ENCODE data around the gene SMARCAL1. TPM values are rescaled to one million over a fixed set of nuclear protein-coding genes. Genes with fewer than 3 reads are reported as not detected.
A peak's percentile ranks its signal among the peaks of the same experiment; 100 is the strongest.

Gene SMARCAL1
- total RNA-seq, 1 donor from 2014 or later: 9.8 TPM

DNA sequence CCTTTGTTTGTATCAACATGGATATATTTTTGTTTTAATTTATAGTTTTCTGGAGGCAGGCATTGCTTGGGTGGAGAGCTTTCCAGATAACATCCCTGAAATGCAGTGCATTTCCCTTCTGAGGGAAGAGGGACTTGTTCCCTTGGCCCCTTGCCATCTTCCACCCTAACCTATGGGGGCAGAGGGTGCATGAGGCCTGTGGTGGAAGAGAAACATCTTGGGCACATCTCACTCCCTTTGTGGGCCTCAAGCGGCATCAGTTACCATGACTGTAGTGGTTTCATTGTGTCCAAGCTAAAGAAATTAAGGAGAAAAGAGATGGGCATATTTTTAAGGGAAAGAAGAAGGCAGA, 81.0 kb downstream of the SMARCAL1 start:
- ATAC-seq (no peak), DNase-seq (no peak)
- intact Hi-C loops (cut with micrococcal nuclease): no loop called here

DNA sequence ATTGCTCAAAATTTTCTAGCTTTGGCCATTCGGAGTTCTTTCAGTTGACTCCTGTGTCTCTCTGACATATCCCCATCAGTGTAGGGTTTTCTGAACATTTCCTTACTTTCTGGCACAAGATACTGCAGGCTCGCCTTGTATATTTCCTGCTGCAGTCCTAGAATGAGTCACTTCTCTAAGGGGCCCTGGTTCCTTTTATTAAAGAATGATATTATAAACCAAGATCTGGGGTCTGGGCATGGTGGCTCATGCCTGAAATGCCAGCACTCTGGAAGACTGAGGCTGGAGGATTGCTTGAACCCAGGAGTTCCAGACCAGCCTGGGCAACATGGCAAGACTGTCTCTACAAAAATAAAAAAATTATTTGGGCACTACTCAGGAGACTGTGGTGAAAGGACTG, 83.4 kb downstream of the SMARCAL1 start:
- DNase-seq (no peak), ATAC-seq (no peak)
- intact Hi-C loops (cut with micrococcal nuclease): no loop called here

DNA sequence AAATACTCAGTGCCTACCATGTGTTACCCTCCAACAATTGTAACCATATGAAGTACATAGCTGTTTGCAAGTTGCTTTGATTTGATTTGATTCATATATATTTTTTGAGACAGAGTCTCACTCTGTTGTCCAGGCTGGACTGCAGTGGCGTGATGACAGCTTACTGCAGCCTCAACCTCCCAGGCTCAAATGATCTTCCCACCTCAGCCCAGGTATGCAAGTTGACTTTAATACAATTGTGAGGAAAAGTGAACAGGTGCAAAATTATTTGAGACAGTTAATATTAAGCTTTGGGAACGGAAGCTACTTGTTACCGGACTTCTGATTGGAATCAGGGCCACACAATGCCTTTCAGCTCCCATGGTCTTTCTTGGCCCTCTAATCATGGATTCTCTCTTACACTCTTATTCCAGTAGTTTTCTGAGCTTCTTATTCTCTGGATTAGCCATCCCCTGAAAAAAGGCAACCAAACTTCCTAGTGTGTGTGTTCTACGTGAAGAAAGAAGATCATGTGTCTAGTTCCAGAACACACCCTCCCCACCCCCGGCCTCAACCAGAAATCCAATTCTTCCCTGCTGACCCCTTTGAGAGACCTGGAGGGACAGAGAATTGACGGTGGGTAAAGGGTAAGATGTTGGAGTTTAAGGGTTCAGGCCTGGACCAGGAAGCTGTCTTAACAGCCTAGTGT, 85.2 kb downstream of the SMARCAL1 start:
- intact Hi-C loops (cut with micrococcal nuclease): no loop called here
- ATAC-seq (peak; percentile 4), DNase-seq (no peak)

DNA sequence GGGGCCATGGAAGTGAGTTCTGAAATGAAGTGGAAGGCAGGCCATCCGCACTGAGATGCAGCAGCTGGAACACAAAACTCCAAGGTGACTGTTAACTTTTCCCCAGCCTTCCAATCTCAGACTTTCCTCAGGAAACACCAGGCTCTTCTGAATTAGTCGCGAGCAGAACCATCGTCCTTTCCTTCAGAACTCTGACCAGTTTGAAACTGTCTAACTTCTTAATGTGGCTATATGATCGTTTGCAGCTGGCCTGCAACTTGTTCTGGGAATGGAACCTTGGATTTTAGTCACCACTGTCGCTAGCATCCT, 85.7 kb downstream of the SMARCAL1 start:
- ATAC-seq: no peak
- intact Hi-C loops (cut with micrococcal nuclease): no loop called here

DNA sequence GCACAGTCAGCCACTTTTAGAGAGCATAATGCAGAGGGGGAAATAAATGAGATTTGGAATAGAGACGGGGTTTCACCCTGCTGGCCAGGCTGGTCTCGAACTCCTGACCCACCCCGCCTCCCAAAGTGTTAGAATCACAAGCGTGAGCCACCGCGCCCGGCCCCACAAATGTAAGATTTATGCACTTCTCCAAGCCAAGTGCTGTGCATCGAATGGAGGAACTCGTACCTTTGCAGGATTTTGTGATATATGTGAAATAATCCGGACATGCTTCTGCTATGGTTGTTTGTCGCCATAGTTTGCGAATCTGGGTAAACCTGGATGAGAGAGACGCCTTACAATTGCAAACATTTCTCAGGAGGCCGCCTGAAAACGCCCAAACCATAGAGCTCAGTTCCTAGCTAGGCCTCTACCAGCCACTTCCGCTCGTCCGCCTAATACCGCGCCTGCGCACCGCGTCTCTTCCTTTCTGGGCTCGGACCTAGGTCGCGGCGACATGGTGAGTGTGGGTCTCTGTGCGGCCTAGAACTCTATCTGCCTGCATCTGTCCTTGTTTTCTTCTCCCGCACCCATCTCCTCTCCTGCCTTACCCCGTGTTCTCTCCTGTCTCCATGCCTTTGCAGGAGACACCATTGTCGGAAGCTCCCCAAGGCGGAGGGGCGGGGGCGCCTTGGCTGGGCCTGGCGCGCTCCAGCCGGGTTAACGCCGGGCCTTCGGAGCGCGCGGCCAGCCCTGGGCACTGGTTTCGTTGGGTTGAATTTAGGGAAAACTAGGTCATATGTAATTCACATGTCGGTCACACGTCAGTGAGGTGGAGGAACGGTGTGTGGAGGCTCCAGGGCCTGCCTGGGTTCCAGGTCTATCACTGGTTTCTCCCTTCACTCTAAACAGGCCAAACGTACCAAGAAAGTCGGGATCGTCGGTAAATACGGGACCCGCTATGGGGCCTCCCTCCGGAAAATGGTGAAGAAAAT, 86.4 kb downstream of the SMARCAL1 start, which contains the start of gene RPL37A:
Gene RPL37A (plus strand): TSS at position 466 of the 974 bp plus-strand sequence. CDS start 31 bp downstream, at position 497.
- DNase-seq (peak; percentile 96), ATAC-seq (peak; percentile 97)
- intact Hi-C loops (cut with micrococcal nuclease): no loop called here

More for the DNA sequence above, 85.7 kb downstream of the SMARCAL1 start:
- no peak for DNase-seq

DNA sequence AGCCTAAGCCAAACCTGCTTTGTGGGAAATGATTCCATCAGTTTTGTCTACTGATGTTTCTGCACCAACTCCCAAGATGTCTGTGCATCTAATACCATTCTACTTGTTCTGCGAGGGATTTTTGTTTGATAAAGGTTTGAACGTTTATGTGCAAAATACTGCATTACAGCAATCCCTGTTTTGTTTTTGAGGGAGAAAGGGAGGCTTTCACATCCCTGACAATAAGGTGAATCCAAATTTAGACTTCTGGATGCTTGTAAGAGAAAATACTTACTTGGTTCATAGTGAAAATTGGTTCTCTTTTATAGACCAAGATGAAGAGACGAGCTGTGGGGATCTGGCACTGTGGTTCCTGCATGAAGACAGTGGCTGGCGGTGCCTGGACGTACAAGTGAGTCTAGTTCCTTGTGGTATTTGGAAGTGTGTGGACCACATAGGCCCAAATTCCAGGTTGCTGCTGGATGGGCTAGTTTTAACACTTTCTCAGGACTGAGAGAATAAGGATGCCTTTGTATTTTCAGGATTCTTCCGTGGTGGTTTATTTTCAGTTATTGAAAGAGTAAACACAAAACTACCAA, 87.4 kb downstream of the SMARCAL1 start:
- DNase-seq: no peak
- intact Hi-C loops (cut with micrococcal nuclease): no loop called here
- ATAC-seq: no peak

DNA sequence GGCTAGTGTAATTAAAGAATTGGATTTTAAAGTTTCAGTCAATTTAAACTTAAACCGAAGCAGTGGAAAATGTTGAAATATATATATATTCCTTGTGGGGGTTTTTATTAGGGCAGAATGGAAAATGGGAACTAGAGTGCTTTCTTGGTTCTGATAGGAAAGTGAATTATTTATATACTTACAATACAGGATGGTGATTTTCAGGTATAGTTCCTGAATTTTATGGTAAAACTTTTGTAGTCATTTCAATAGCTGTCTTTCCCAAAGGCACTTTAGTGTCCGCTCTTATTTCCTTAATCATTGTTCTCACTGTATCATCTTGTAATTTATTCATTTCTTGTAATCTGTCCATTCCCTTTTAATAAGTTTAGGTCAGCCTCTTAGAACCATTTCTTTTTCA, 88.3 kb downstream of the SMARCAL1 start:
- ATAC-seq: no peak
- intact Hi-C loops (cut with micrococcal nuclease): no loop called here
- DNase-seq: no peak

DNA sequence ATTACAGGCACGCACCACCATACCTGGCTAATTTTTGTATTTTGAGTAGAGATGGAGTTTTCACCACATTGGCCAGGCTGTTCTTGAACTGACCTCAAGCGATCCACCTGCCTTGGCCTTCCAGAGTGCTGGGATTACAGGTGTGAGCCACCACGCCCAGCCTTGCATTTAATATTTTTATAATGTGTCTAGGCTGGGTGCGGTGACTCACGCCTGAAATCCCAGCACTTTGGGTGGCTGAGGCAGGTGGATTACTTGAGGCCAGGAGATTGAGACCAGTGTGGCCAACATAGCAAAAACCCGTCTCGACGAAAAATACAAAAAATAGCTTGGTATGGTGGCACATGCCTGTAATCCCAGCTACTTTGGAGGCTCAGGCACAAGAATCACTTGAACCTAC, 89.6 kb downstream of the SMARCAL1 start:
- DNase-seq: no peak
- no peak for ATAC-seq
- intact Hi-C loops (cut with micrococcal nuclease): no loop called here

DNA sequence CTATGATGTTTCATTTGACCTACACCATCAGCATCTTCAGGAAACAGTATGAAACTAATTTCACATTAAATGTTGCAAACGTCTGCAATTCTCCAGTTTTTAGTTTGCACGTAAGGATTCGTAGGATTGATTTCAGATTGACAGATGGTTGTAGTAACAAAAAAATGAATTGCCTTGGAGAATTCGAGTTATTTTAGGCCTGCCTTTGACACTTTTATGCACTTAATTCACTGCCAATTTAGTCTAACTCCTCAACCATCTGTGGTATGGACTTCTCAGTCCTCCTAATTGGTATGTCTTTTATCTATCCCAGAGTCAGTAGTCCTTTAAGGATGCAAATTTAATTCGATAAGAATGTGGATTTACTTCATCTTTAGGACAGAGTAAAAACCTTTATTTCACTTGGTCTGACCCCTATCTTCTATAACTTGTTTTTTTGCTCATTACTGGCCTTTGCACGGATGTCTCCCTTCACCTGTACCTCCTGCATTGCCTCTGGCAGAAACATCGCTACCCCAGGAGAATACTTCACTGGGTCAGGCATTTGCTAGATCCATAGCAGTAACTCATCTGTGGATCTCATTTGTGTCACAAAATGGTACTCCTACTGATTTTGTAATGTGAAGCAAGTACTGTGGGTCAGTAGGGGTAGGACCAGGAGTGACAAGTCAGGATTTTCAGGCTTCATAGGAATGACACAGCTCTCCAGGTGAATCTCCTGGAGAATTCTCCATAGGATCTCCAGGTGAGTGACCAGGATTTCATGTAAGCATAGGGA, 90.3 kb downstream of the SMARCAL1 start:
- intact Hi-C loops (cut with micrococcal nuclease): no loop called here
- ATAC-seq: no peak
- no peak for DNase-seq

DNA sequence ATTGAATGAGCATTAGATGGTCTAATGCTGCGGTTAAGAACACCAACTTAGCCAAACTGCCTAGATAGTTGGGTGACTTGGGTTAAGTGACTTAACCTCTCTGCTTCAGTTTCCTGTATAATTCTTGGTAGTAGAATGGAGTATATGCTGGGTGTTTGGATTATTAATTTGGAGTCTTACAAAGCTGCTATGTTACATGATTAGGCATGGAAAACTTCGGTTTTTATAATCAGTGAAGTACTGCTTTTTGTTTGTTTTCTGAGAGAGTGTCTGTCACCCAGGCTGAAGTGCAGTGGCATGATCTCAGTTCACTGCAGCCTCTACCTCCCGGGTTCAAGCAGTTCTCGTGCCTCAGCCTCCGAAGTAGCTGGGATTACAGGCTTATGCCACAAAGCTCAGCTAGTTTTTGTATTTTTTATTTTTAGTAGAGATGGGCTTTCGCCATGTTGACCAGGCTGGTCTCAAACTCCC, 90.9 kb downstream of the SMARCAL1 start:
- no peak for ATAC-seq
- DNase-seq: no peak
- intact Hi-C loops (cut with micrococcal nuclease): no loop called here

DNA sequence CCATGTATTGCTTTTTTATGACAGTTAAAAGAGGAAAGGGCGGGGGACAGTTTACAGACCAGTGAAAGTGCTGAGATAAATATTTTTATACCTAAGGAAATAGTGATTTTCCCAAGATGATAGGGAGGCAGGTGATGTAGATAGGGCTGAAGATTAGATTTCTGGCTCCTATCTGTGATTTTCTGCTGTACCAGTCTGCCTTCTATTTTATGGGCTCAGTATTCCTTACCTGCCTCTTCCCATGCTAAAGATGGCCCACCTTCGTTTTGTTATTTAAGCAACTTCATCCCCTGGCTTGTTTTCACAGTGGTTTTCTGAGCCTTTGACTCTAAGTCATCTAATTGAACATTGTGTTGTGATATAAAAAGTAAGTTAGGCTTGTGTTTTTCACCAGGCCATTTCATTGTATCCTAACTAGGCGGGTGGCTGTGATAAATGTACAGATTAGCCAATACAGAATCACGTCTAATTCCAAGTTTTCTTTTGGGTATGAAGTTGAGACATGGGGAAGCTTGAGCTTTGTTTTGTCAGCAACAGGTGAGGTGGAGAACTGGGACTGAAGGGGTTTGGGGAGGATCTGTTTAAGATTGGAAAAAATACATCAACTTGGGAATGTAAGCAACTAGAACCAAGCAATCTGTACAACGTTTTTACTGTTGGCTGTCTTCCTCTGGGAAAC, 91.6 kb downstream of the SMARCAL1 start:
- ATAC-seq (no peak), DNase-seq (no peak)
- intact Hi-C loops (cut with micrococcal nuclease): no loop called here

DNA sequence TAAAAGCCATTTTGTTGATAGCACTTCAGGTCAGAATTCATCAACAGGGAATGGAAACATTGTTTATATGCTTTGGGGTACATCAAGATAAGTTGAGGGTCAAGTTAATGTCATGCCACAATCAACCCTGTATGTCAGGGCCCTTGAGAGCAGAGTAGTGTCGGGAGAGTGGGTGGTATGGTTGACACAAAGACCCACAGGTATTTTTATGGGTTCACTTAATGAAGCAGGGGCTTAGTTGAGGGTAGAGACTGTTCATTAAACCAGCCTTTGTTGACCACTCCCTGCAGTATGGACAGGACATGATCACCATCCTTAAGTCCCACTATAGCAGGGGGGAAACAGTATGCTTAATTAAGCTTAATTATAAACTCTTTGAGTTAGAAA, 92.1 kb downstream of the SMARCAL1 start:
- intact Hi-C loops (cut with micrococcal nuclease): no loop called here
- ATAC-seq: no peak
- DNase-seq: no peak

DNA sequence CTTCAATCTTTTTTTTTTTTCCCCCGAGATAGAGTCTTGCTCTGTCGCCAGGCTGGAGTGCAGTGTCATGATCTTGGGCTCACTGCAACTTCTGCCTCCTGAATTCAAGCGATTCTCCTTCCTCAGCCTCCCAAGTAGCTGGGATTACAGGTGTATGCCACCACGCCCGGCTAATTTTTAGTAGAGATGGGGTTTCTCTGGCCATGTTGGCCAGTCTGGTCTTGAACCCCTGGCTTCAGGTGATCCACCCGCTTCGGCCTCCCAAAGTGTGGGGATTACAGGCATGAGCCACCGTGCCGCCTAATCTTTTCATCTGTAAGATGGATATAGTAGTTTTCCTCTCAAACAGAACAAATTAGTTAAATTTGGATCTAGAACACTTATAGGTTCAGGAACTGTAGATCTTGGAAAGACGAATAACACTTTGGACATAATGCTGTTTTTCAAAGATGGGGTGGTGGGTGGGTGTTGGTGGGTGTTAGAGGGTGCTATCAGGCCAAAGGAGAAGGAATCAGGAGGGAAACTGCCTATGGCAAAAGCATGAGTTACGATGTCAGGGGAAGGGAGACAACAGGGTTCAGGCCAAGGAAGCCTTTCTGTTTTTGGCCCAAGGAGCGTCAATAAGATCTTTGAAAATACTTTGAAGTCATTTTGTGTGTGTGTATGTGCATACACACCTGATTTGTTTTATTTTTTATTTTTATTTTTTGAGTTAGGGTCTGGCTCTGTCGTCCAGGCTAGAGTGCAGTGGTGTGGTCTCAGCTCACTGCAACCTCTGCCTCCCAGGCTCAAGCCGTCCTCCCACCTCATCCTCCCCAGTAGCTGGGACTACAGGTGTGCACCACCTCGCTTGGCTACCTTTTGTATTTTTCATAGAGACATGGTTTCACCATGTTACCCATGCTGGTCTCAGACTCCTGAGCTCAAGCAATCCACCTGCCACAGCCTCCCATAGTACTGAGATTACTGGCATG, 93.1 kb downstream of the SMARCAL1 start:
- no peak for ATAC-seq
- intact Hi-C loops (cut with micrococcal nuclease): no loop called here

DNA sequence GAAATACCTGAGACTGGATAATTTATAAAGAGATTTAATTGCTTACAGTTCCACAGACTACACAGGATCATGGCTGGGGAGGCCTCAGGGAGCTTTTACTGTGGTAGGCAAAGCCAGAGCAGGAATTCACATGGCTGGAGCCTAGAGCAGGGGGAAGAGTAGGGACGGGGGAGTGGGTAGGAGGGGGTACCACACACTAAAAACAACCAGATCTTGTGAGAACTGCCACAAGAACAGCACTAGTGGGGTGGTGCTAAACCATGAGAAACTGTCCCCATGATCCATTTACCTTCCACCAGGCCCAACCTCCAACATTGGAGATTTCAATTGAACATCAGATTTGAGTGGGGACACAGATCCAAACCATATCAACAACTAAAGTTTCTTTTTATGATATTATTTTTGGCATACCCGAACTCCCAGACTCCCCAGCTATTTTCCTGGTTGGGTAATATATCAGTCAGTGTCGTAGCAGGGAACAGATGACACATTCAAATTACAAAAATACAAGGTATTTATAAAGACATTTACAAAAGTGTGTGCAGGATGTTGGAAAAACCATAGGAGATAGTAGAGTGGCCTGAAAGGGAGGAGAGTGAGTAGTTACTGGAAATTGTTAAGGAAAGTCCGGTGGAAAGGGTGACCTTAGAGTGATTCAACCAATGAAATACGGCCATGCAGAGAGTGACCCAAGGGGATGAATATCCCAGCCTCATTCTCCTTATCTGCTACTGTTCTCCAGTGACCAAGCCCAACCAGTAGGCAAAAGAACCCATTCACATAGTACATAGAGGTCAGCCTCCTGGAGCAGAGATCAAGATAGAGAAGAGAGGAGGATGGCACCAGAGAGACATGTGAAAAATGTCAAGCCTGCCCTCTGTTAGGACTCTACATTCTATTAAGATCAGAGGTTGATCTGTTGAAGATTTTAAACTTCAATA, 95.2 kb downstream of the SMARCAL1 start:
- intact Hi-C loops (cut with micrococcal nuclease): no loop called here
- ATAC-seq (peak; percentile 5), DNase-seq (no peak)

More for the DNA sequence above, 93.1 kb downstream of the SMARCAL1 start:
- no peak for DNase-seq

DNA sequence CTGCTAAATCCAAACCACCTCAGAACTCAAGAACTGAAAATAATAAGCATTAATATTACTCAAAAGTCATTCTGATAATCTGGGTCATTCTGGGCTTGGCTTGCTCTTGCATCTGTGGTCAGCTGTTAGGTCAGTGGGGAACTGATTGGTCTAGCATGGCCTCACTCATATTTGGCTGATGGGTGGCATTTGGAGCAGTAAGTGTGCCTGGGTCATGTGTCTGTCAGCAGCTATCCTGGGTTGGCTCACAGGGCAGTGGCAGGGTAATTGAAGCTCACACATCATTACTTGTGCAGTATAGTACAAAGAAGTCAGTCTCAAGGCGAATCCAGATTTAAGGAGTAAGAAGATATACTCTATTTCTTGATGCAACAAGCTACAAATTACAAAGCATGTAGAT, 95.9 kb downstream of the SMARCAL1 start:
- no peak for DNase-seq
- ATAC-seq: peak; percentile 69
- intact Hi-C loops (cut with micrococcal nuclease): no loop called here

DNA sequence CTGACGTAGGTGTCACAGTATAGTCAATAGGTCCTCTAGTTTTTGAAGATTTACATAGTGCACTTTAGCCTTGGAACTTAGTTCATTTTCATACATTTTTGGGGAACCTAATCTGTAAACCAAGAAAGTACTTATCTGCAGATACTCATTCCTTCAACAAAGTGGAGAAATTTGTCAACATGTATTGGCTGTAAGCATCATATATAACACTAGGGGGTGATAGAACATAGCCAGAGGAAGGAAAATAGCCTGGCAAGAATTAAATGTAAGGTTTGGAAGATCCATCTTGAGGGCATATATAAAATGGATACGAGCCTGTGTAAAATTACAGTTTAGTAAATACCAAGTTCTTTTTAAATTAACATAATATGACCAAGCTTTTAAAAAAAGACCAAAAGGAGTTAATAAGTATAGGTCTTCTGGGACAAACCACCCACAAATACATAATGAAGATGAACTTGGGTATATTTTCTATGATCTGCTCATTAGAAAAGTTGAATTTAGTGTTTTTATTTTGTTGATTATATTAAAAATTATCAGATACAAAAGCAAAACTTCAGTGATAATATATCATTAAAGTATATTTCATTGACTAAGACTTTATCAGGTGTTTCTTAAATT, 104.6 kb downstream of the SMARCAL1 start:
- DNase-seq (no peak), ATAC-seq (peak; percentile 32)
- intact Hi-C loops (cut with micrococcal nuclease): loop anchor here (2.0 kb wide), 1 partner anchor 150 kb away; no protein-coding TSS in a partner anchor

Measured in left ventricle myocardium superior (tissue), 1 donor.